ENCODE results near the gene CEP350. TPM values are rescaled to one million over a fixed set of nuclear protein-coding genes. Genes with fewer than 3 reads are reported as not detected.
"Not testable (repeated sequence)": the region's sequence is repeated elsewhere in the genome, so short reads cannot be mapped to it uniquely, and the experiment has no call there.

Gene CEP350
- total RNA-seq, 8 experiments from 2014 or later: 21.8 to 65.4 (median 49.5) TPM

- ATAC-seq (replicated peaks in 6 of 8): peak in 2 of 8 experiments; percentile 0 to 1
- 0 to 14% (median 0%) methylated on average over 1 to 9 of the region's 10 CpGs; no CpG with 5 or more reads in 1 of the 10 experiments for WGBS, 10 experiments
- Histone ChIP-seq H3K4me3 (peak overlapping the region; percentile 64 to 96 (median 92)), H3K4me1 (replicated peaks in 1 of 2) (peaks cover 11 to 16% of the 10 kb centered on the region in 2 donors), H3K27ac (peak overlapping the region; percentile 91 to 96)
- in situ Hi-C loops (cut with MboI; ENCODE audit: low pct_unique_long_range_greater_than_20kb in 2 of 9, low sequenced_read_pairs in 9 of 9, unreplicated experiment in 9 of 9): loop anchor here in 1 of 9 experiments (25.0 kb wide), 1 partner anchor 207 kb away; the partner anchor contains the start of gene QSOX1
Measured at GRCh38 chr1:179955287-179955680, 674 bp downstream of the CEP350 start.

GRCh38 chr1:179955731-179956130 lies 1.1 kb downstream of the CEP350 start:
- no peak for ATAC-seq (replicated peaks in 6 of 8)
- H3K4me1 ChIP-seq (replicated peaks in 1 of 2): peaks cover 11 to 16% of the 10 kb centered on the region in 2 donors
- in situ Hi-C loops (cut with MboI; ENCODE audit: low pct_unique_long_range_greater_than_20kb in 2 of 9, low sequenced_read_pairs in 9 of 9, unreplicated experiment in 9 of 9): loop anchor here in 1 of 9 experiments (25.0 kb wide), 1 partner anchor 207 kb away; the partner anchor contains the start of gene QSOX1
- no peak overlapping the region for H3K27ac ChIP-seq
- peak overlapping the region; percentile 64 to 96 (median 92) for H3K4me3 ChIP-seq
- WGBS, 10 experiments: 0 to 6% (median 0%) methylated on average over 2 to 3 of the region's 3 CpGs

GRCh38 chr1:179958359-179958758 lies 3.7 kb downstream of the CEP350 start:
- ATAC-seq (replicated peaks in 6 of 8): no peak
- no peak overlapping the region for H3K27ac ChIP-seq
- H3K4me1 ChIP-seq (replicated peaks in 1 of 2): peaks cover 11 to 16% of the 10 kb centered on the region in 2 donors
- 78 to 100% (median 91%) methylated on average over 1 to 3 of the region's 3 CpGs; no CpG with 5 or more reads in 1 of the 10 experiments for WGBS, 10 experiments
- H3K4me3 ChIP-seq: no peak overlapping the region
- in situ Hi-C loops (cut with MboI; ENCODE audit: low pct_unique_long_range_greater_than_20kb in 2 of 9, low sequenced_read_pairs in 9 of 9, unreplicated experiment in 9 of 9): loop anchor here in 1 of 9 experiments (25.0 kb wide), 1 partner anchor 204 kb away; the partner anchor contains the start of gene QSOX1

DNA sequence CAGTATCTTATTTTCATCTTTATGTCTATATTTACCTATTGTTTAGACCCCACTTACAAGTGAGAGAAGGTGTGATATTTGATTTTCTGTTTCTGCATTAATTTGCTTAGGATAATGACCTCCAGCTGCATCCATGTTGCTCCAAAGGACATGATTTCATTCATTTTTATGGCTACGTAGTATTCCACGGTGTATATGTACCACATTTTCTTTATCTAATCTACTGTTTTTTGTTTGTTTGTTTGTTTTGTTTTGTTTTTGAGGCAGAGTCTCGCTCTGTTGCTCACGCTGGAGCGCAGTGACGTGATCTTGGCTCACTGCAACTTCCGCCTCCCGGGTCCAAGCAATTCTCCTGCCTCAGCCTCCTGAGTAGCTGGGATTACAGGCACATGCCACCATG lies 7.6 kb downstream of the CEP350 start:
- H3K27ac ChIP-seq; ATAC-seq (replicated peaks in 6 of 8); H3K4me1 ChIP-seq (replicated peaks in 1 of 2); H3K4me3 ChIP-seq: not testable (repeated sequence)
- 90 to 100% (median 98%) methylated on average over 2 to 8 of the region's 8 CpGs for WGBS, 10 experiments
- in situ Hi-C loops (cut with MboI; ENCODE audit: low pct_unique_long_range_greater_than_20kb in 2 of 9, low sequenced_read_pairs in 9 of 9, unreplicated experiment in 9 of 9): loop anchor here in 1 of 9 experiments (25.0 kb wide), 1 partner anchor 200 kb away; the partner anchor contains the start of gene QSOX1

DNA sequence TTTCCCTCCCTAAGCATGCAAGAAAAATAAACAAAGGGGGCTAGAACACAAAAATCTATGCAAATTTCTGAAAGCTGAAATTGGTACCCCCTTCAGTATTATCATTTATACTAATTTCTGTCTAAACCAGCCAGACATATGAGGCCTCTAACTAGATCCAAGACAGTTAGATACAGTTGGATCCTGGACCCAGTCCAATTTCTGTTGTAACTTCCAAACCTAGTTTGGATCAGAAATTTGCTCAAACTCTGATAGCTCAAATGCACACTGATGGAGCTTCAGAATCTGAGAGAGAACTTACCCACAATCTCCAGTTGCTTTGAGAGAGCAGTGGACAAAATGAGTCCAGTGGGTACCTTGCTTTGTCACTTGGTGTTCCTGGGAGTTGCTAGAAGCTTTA lies 11.9 kb downstream of the CEP350 start:
- Histone ChIP-seq H3K4me1 (replicated peaks in 1 of 2) (no peaks in the 10 kb centered on the region), H3K4me3 (no peak overlapping the region), H3K27ac (no peak overlapping the region)
- ATAC-seq (replicated peaks in 6 of 8): no peak
- in situ Hi-C loops (cut with MboI; ENCODE audit: low pct_unique_long_range_greater_than_20kb in 2 of 9, low sequenced_read_pairs in 9 of 9, unreplicated experiment in 9 of 9): loop anchor here in 1 of 9 experiments (25.0 kb wide), 1 partner anchor 196 kb away; the partner anchor contains the start of gene QSOX1

DNA sequence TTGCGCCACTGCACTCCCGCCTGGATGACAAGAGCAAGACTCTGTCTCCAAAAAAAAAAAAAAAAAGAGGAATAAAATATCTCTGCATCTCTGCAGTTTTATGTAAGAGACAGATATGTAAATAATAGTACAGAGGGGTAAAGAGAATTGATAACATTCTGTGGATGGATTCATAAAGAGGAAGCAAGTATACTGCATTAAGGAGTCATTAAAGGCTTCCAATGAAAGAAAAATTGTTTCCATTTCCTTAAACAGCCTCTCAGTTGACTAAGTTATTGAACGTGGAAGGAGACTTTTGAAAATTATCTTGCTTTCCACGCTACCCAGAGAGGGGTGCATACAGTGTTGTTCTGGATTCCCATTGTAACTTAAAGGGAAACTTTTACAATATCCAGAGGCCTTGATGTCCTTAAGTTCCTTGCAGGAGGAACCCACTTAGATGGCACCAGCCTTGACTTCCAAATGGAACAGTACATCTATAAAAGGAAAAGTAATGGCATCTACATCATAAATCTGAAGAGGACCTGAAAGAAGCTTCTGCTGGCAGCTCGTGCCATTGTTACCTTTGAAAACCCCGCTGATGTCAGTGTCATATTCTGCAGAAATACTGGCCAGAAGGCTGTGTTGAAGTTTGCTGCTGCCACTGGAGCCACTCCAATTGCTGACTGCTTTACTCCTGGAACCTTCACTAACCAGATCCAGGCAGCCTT lies 13.8 kb downstream of the CEP350 start:
- H3K27ac ChIP-seq: no peak overlapping the region
- H3K4me1 ChIP-seq (replicated peaks in 1 of 2): peaks cover 0 to 2% of the 10 kb centered on the region in 2 donors
- WGBS, 10 experiments: 57 to 98% (median 90%) methylated on average over 1 to 6 of the region's 6 CpGs
- no peak for ATAC-seq (replicated peaks in 6 of 8)
- in situ Hi-C loops (cut with MboI; ENCODE audit: low pct_unique_long_range_greater_than_20kb in 2 of 9, low sequenced_read_pairs in 9 of 9, unreplicated experiment in 9 of 9): loop anchor here in 1 of 9 experiments (25.0 kb wide), 1 partner anchor 194 kb away; the partner anchor contains the start of gene QSOX1
- no peak overlapping the region for H3K4me3 ChIP-seq

DNA sequence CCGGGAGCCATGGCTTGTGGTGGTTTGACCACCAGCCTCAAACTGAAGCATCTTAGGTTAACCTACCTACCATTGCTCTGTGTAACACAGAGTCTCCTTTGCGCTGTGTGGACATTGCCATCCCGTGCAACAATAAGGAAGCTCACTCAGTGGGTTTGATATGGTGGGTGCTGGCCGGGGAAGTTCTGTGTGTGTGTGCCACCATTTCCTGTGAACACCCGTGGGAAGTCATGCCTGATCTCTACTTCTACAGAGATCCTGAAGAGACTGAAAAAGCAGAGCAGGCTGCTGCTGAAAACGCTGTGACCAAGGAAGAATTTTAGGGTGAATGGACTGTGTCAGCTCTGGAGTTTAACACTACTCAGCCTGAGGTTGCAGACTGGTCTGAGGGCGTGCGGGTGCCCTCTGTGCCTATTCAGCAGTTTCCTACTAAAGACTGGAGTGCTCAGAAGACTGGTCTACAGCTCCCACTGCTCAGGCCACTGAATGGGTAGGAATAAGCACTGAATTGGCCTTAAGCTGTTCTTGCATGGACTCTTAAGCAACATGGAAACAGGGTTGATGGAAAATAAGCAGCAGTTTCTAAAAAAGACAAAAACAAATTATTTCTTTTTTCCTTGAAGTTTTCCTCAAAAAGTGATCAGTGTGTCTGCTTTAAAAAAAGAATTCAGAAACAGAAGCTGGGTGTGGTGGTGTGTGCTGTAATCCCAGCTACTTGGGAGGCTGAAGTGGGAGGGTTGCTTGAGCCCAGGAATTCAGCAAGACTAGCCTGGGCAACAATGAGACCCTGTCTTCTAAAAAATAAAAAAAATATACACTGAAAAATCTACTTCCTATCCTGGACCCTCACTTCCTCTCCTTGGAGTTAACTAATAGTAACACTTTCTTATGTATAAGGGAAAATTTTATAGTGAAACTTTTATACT lies 14.6 kb downstream of the CEP350 start:
- Histone ChIP-seq H3K27ac (no peak overlapping the region), H3K4me3 (no peak overlapping the region), H3K4me1 (replicated peaks in 1 of 2) (peaks cover 0 to 4% of the 10 kb centered on the region in 2 donors)
- WGBS, 10 experiments: 80 to 100% (median 91%) methylated on average over 1 to 8 of the region's 8 CpGs; no CpG with 5 or more reads in 3 of the 10 experiments
- in situ Hi-C loops (cut with MboI; ENCODE audit: low pct_unique_long_range_greater_than_20kb in 2 of 9, low sequenced_read_pairs in 9 of 9, unreplicated experiment in 9 of 9): loop anchor here in 1 of 9 experiments (25.0 kb wide), 1 partner anchor 193 kb away; the partner anchor contains the start of gene QSOX1
- ATAC-seq (replicated peaks in 6 of 8): peak in 3 of 8 experiments; percentile 19 to 85 (median 69)

DNA sequence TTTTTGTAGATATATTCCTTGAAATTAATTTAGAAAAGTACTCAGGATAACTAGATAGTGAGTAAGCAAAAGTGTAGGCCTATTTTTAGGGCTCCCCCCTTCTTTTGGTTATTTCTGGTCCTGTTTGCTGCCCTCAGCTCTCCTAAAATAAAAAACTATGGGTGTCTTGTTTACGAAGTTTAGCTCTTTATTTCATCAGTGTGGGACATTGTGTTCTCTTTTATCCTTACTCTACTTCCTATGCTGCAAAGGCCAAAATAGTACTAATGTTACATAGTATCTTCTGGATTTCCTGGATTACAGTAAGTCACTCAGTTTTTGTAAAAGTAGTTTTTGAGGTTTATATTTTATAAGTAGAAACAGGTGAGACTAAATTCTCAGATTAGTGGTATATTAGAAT lies 15.4 kb downstream of the CEP350 start:
- Histone ChIP-seq H3K27ac (no peak overlapping the region), H3K4me1 (replicated peaks in 1 of 2) (peaks cover 0 to 4% of the 10 kb centered on the region in 2 donors), H3K4me3 (no peak overlapping the region)
- in situ Hi-C loops (cut with MboI; ENCODE audit: low pct_unique_long_range_greater_than_20kb in 2 of 9, low sequenced_read_pairs in 9 of 9, unreplicated experiment in 9 of 9): loop anchor here in 1 of 9 experiments (25.0 kb wide), 1 partner anchor 192 kb away; the partner anchor contains the start of gene QSOX1
- WGBS, 10 experiments: 60 to 100% (median 92%) methylated on average over 1 of the region's 1 CpG; no CpG with 5 or more reads in 1 of the 10 experiments
- no peak for ATAC-seq (replicated peaks in 6 of 8)

DNA sequence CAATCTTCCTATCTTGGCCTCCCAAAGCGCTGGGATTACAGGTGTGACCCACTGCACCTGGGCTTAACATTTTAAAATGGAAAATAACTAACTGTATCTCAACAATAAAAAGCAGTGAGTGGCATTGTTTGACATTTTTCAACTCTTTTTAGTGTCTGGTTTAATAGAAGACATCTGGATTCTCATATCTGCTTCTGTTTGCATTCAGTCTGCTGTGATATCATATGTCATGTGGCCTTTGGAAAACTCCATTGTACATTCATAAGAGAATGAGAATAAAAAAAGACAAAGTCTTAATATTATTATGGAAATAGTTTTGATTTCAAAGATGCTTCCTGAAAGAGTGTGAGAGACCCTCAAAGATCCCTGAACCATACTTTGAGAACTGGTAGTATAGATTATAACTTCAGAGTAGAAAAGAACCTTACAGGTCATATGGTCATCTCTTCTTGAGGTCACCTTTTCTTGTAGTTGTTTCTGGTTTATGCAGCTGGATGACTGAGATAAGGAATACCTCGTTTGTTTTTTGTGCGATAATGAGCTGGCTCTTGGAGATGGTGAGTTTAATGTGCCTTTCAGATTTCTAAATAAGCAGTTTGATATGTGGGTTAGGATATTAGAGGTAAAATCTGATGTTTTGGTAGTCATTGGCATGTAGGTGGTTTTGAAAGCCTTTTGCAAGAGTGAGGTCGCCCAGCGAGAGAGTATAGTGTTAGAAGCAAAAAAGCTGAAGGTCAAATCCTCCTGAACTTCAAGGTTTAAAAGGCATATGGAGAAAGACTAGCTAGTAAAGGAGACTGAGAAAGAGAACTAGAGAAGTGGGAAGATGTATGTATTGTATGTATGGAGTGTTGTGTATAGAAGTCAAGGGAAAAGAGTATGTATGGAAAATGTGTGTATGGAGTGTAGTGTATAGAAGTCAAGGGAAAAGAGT lies 17.2 kb downstream of the CEP350 start:
- ATAC-seq (replicated peaks in 6 of 8): no peak
- WGBS, 10 experiments: 48 to 100% (median 92%) methylated on average over 1 to 5 of the region's 5 CpGs; no CpG with 5 or more reads in 1 of the 10 experiments
- no peak overlapping the region for H3K27ac ChIP-seq
- H3K4me3 ChIP-seq: no peak overlapping the region
- peaks cover 2 to 4% of the 10 kb centered on the region in 2 donors for H3K4me1 ChIP-seq (replicated peaks in 1 of 2)
- in situ Hi-C loops (cut with MboI; ENCODE audit: low pct_unique_long_range_greater_than_20kb in 2 of 9, low sequenced_read_pairs in 9 of 9, unreplicated experiment in 9 of 9): loop anchor here in 1 of 9 experiments (25.0 kb wide), 1 partner anchor 190 kb away; the partner anchor contains the start of gene QSOX1

GRCh38 chr1:179973198-179974110 lies 18.8 kb downstream of the CEP350 start:
- Histone ChIP-seq H3K4me3 (no peak overlapping the region), H3K4me1 (replicated peaks in 1 of 2) (peaks cover 4% of the 10 kb centered on the region in 2 donors), H3K27ac (no peak overlapping the region)
- in situ Hi-C loops (cut with MboI; ENCODE audit: low pct_unique_long_range_greater_than_20kb in 2 of 9, low sequenced_read_pairs in 9 of 9, unreplicated experiment in 9 of 9): loop anchor here in 1 of 9 experiments (25.0 kb wide), 1 partner anchor 189 kb away; the partner anchor contains the start of gene QSOX1
- ATAC-seq (replicated peaks in 6 of 8): no peak
- 74 to 96% (median 89%) methylated on average over 3 to 6 of the region's 6 CpGs for WGBS, 10 experiments

All from motor neuron (in vitro differentiated cells).